NCI-H2029 (cell line): ENCODE measurements around the gene PLEKHA4.
"Not testable (repeated sequence)": the region's sequence is repeated elsewhere in the genome, so short reads cannot be mapped to it uniquely, and the experiment has no call there.

ENCODE experiments used
- DNase-seq: peaks from one replicate; lab custom pipeline; 2025; lab: John Stamatoyannopoulos, UW

Gene PLEKHA4

GRCh38 chr19:48868114-48868886 is at the start of gene PLEKHA4:
TSS of gene PLEKHA4 (minus strand) at chr19:48868617. CDS start at chr19:48867620, 997 bp downstream.
- DNase-seq: no peak

- DNase-seq: no peak
Observed at GRCh38 chr19:48918071-48918470, 49.7 kb upstream of the PLEKHA4 start.

- DNase-seq: peak; percentile 89
Observed at GRCh38 chr19:48915757-48916156, 47.3 kb upstream of the PLEKHA4 start.

GRCh38 chr19:48914181-48914580 is 45.8 kb upstream of the PLEKHA4 start:
- DNase-seq: no peak

- no peak for DNase-seq
Observed at GRCh38 chr19:48913114-48913889, 44.9 kb upstream of the PLEKHA4 start.

- DNase-seq: no peak
Observed at GRCh38 chr19:48910803-48911202, 42.4 kb upstream of the PLEKHA4 start.

GRCh38 chr19:48909424-48910077 is 41.1 kb upstream of the PLEKHA4 start:
- DNase-seq: not testable (repeated sequence)

- DNase-seq: no peak
Observed at GRCh38 chr19:48907671-48908070, 39.3 kb upstream of the PLEKHA4 start.

GRCh38 chr19:48906324-48906723 is 37.9 kb upstream of the PLEKHA4 start:
- DNase-seq: no peak

GRCh38 chr19:48905664-48906063 is 37.2 kb upstream of the PLEKHA4 start:
- DNase-seq: no peak

GRCh38 chr19:48903788-48904187 is 35.4 kb upstream of the PLEKHA4 start:
- DNase-seq: not testable (repeated sequence)

GRCh38 chr19:48902291-48902690 is 33.9 kb upstream of the PLEKHA4 start:
- DNase-seq: not testable (repeated sequence)

- no peak for DNase-seq
Observed at GRCh38 chr19:48900477-48901406, 32.3 kb upstream of the PLEKHA4 start.

- peak; percentile 97 for DNase-seq
Observed at GRCh38 chr19:48899781-48900476, 31.5 kb upstream of the PLEKHA4 start, which contains the start of gene NUCB1. TSS of gene NUCB1 (plus strand) at chr19:48900312. CDS start at chr19:48900797, 485 bp downstream.

- not testable (repeated sequence) for DNase-seq
Observed at GRCh38 chr19:48899386-48899749, 31.0 kb upstream of the PLEKHA4 start.

GRCh38 chr19:48897181-48897580 is 28.8 kb upstream of the PLEKHA4 start:
- no peak for DNase-seq

- DNase-seq: no peak
Observed at GRCh38 chr19:48896191-48896720, 27.8 kb upstream of the PLEKHA4 start.

- no peak for DNase-seq
Observed at GRCh38 chr19:48895226-48895625, 26.8 kb upstream of the PLEKHA4 start.

GRCh38 chr19:48890551-48890950 is 22.1 kb upstream of the PLEKHA4 start:
- no peak for DNase-seq

- not testable (repeated sequence) for DNase-seq
Observed at GRCh38 chr19:48889496-48889895, 21.1 kb upstream of the PLEKHA4 start.
